Inferior parietal cortex (tissue), 1 donor: ENCODE measurements around the gene AADACL2.
"Not testable (repeated sequence)": the region's sequence is repeated elsewhere in the genome, so short reads cannot be mapped to it uniquely, and the experiment has no call there.

Experiments
- DNase-seq: peaks from one replicate; pipeline ENCODE4 v3.0.0-alpha.2; 2016; ENCODE audit errors: extremely low spot score

The AADACL2 gene

DNA sequence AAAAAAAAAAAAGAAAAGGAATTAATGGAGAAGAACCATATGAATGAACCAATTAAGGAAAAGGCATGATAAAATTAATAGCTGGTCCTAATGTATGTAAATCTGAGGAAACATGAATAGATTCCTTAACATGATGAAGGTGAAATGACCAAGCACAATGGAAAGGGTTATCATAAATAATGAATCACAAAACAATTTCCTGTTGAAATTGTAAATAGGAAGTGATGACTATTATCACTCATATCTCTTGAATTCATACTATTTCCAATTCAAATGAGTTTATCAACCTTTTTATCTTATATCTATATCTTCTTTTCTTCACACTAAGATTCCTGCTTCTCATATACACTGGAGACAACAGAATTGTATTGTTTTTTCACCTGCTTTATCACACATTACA, 32.0 kb downstream of the AADACL2 start:
- DNase-seq = no peak

DNA sequence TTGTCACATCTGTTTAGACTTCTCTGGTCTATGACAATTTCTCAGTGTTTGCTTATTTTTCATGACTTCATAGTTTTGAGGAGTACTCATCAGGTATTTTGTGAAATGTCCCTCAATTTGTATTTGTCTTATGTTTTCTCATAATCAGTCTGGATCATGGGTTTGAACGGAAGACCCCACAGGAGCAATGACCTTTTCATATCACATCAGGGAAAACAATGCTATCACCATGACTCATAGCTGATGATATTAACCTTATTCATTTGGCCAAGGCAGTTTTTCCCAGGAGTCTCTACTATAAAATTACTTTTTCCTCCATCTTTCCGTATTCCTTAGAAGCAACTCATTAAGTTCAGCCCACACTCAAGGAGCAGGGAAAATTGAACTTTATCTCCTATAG, 32.7 kb downstream of the AADACL2 start:
- no peak for DNase-seq

DNA sequence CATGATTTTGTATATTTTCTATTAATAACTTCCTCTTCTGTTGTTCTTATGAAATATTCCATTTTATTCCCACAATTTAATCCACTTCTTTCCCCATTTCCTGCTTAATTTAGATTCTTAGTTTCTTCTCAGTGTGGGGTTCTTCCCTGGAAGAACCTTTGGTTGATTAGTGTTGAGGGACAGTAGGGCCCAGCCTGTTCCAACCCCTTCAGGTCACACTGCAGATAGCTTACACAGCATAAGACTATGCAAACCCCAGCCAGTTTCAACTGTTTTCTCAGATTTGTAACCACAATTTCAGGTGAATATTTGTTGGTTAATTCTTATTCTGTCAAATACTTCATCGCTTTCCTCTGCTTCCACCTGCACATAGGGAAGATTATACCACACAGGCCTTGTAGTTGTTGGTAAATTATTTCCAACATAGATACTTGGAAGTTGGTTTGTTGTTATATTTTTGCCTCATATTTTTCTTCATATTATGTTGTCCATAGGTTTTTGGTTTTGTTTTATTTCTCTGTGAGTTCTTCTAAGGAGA, 34.7 kb downstream of the AADACL2 start:
- no peak for DNase-seq

DNA sequence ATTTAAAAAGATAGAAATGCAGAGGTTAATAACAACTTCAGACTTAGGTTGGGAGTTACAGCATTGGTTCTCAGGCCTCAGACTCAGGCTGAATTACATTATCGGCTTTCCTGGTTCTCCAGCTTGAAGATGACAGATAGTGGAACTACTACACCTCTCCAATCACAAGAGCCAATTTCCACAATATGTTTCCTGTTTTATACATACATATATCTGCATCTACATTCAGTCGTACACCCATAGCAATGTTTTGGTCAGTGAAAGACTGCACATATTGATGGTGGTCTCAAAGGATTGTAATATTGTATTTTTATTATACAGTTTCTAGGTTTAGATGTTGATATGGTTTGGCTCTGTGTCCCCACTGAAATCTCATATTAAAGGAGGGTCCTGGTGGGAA, 35.4 kb downstream of the AADACL2 start:
- no peak for DNase-seq

DNA sequence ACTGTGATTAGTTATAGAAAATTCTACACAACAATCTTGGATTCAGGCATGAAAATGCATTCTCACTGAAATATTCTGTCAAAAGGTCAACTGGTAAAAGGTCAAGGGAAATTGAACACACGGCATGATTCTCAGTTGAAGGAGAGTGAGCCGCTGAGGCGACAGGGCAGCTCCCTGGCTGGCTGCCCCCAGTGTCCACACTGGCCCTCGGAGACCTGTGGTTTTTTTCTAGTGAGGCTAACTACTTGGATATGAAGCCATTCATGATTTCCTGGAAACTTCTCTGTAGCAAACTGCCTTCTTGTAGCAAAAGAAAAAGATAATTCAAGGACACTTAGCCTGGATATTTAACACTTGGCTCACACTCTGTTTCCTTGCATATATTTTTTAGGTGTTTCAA, 37.2 kb downstream of the AADACL2 start:
- no peak for DNase-seq

DNA sequence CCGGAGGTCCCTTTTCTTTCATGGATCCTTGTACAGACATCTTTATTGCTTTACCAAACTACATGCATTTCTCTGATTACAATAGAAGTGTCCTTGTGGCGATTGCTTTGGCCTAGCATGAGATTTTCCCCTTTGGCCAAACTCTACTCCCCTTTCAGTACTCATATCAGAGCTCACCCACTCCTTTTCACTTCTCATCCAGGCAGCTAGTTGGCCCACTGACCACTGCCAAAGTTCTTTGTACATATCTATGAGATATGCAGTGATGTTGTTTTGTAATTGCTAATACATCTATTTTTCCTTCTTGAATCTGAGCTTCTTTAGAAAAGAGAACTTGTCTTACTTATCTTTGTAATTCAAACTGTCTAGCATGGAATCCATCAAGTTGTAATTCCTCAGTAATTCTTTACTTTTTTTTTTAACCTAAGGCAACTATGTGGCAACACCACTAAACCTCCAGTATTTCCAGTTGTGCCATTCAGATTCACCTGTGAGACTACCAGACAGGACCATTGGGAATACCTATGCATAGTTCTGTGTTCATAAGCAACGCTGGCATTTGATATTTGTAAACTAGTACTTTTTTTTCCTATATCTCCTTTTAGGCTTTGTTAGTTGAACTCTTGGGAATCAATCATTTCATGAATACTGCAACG, 39.2 kb downstream of the AADACL2 start:
- DNase-seq = no peak

DNA sequence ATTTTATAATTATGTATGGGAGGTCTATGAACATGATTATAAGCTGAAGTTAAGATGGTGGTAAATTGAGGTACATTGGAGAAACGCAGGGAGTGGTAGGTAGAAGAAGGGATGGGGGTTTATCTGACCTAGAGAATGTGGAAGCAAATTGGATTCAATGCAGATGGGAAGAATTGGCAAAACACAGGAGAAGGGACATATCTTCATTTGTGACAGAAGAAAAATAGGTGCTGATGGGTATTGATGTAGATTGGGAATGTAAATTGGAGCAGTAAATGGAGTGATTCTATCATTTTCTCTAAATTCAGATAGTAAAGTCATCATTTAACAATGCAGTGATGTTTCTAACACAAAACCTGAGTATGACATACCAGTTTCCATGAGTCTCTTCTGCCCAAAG, 40.5 kb downstream of the AADACL2 start:
- no peak for DNase-seq

DNA sequence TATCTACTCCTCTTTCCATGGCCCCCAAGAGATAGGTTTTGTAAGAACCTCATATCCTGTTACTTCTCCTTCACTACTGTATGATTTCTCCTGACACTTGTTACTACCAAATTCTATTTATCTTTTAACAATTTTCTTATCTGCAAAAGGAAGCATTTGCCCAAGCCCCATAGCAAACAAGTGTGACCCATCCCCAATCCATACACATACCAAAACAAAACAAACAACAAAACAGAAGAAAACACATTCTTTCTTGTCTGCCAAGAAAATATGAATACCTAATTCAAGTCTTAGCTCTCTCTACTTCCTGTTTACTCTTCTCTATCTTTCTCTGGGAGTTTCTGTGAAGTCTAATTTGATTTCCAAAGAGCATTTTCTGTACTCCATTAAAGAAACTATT, 41.2 kb downstream of the AADACL2 start:
- DNase-seq = no peak

DNA sequence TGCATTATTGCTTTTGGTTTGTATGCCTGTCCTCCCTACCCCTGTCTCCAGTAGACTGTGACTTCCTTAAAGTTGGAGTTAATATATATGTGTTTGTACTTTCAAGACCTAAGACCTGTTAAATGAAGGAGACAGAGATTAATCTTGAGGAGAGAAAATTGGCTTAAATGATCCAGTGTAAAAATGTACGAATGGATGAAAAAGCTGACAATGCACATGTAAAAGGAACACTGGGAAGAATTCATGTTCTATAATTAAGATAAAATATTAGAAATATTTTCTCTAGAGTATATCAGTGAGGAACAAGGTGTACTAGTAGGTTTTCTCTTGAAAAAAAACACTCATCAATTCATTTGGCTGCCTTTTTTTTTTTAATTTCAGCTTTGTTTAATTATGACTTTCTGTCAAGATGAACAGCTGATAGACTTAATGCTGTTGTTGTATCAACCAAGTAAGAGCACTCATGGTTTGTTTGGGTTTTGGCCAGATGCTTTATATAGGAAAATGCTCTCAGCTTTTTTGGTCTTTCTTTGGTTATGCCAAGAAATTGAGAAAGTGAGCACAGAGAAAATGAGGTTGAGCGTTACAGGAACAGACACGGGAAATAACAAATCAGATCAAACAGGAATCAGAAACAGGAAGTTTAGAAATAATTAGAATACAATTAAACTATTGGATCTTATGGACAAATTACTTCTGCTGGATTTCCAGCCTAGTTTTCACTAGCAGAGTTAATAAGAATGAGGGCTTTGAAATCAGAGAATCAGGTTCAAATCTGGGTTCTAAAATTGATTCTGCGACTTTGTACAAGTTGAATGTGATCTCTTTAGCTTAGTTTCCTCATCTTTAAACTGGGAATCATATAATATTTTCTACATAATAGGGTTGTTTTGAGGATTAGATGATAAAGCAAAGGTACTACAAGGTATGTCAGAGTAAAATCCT, 41.9 kb downstream of the AADACL2 start:
- DNase-seq = no peak

DNA sequence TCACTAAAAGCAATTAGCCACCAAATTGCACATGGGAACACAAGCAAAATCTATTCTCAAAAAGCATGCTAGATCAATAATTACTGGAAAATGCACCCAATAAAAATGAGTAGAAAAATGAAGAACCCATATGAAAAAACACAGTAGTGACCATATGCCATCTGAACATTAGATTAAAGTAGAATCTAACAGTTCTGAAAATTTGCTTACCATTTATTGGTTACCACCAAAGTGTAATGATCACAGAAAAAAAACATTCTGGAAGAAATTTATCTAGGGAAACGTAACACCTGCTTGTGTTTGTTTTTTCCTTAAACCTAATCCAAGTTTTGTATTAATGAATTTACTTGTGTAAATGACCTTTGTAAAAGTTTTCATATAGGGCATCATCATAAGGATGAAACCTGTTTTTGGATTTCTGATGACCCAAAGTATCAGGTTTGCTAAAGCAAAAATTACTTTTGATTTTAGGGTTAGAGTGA, 42.6 kb downstream of the AADACL2 start:
- DNase-seq = no peak

DNA sequence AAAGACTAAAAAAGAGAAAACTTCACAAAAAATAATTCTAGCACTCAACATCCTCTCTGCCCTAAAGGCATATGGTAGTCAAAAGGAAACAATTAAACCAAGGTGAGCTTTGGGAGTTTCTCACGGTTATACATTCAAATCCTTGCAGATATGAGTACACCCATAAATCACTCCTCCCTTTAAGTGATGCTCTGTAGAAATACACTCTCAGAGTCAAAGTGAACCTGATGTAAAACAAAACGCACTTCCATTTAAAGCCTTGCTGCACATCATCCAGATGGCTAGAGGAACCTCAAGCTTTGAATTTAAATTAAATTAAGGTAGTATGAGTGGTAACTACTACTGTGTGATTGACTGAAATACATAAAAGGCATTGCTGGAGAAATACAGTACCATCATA, 44.2 kb downstream of the AADACL2 start:
- DNase-seq = no peak

DNA sequence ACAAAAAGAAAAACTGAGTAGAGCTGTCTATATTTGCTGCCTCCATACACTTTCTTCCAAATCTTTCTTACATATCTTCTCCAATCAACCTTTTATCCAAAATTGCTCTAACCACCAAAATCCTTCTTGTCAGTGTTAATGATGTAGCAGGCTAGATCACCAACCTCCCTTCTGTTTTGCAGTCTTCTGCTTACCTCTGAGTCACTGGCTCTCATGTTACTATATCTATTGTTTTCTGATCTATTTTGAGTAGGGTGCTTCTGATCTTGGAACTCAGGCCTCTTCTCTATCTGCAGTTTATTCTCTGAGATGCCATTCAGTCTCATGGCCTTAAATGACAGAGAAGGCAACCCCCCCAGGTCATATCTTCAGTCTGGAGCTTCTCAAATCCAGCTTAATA, 53.9 kb downstream of the AADACL2 start:
- no peak for DNase-seq

DNA sequence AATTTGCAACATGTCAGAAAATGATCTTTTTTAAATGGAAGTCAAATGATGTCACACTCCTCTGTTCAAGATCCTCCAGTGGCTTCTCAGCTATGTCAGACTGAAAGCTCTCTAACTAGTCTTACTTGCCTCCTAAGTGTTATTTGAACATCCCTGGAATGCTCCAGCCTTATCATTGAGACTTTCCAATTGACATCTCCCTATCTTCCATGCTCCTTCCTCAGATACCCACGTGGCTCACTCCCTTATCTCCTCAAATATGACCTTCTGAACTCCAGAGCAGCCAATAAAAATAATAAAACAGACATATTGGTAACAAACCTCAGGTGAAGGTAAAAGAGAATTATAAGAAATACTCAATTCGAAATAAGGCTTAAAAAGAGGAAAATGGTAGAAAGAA, 54.7 kb downstream of the AADACL2 start:
- DNase-seq = no peak

DNA sequence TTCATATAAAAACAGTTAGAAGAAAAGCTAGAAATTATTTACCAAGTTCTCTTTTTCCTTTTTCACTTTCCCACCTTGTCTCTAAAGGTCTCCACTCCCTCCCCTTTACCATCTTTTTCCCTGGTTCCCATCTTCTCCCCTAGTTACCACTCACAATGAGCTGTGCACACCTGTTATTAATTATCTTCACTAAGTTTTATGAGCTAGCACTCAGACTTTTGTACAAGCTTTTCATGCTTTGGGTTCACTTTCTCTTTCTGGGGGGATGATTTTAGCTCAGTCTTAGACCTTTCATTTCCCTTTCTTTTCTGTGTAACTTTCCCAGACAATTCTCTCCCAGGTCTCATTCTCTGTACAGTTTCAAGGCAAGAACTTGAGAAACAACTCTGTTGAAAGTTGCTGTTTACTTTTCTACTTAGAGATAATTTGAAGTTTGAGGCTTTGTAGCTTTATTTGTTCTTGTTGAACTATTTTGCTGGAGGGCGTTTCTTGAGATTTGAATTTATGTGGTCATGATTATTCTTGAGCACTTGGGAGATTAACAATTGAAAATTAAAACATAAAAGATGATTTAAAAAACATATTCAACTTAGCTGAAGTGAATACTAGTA, 56.2 kb downstream of the AADACL2 start:
- no peak for DNase-seq

DNA sequence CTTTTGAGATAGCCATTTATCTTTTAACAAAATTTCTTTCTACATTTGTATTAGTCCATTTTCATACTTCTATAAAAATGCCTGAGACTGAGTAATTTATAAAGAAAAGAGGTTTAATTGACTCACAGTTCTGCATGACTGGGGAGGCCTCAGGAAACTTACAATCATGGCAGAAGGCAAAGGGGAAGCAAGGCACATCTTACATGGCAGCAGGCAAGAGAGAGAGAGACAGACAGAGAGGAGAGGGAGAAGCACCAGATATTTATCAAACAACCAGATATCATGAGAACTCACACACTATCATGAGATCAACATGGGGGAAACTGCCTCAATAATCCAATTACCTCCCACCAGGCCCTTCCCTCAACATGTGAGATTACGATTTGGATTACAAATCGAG, 57.0 kb downstream of the AADACL2 start:
- not testable (repeated sequence) for DNase-seq

DNA sequence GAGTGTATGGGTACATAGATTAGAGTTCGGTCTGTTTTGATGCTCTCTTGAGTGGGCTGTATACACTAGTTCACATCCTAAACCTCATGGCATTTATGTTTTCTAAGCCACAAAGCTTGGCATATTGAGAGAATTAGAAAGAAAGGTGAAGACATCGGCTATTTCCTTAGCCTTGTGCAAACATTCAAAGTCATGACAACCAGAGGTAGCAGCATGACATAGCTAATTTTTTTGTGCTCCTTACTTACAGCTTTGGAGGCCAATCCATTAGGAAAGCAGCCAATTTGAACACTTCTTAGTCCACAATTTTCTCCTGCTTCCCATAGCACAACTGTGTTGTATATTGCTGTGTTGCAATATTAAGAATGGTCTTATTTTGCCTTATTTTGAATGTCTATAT, 58.7 kb downstream of the AADACL2 start:
- DNase-seq = no peak

DNA sequence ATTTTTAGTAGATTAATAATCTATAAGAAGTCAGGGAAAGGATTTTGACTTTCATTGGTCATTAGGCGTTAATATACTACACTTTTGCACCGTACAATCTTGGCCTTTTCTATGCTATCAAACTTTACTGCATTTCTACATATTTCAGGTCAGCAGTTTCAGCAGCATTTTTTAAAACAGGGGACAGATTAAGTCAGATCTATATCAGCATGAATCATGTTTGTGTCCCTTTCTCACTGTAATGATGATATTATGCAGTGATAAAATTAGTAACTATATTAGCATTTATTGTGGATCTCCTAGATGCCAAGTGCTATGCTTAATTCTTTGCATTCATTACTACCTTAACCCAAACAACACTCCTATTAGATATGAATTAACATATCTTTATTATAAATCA, 59.9 kb downstream of the AADACL2 start:
- DNase-seq = no peak

DNA sequence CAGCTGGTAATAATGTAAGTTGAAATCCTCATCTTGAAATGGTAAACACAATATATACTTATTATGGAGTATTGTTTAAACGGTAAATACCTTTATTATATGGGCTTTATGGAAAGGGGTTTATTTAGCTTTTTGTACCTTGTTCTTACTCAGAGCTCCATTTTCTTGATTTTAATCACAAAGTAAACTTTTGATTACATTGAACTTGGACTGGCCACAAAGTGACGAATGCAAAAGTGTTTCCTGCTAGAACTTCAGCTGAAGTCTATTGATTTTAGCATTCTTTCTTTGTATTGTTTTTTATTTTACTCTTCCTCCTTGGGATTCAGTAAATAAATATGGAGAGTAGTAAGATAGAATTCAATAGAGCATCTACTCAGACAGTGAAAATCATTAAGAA, 60.4 kb downstream of the AADACL2 start:
- no peak for DNase-seq

DNA sequence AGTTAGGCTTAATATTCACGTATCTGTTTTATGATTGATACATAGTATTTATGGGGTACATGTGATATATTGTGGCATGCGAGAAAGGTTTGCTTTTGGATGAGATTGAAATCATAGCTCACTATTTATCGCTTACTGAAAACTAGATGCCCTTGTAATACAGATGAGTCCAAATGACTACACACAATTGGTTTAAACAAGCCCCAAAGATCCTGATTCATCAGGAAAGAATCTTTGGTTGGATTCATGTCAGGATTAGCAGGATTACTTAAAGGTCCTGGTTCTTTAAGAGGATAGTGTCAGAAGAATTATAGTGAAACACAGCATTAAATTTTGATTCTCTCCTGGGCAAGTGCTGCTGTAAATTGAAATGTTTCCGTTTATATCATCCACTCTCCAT, 61.5 kb downstream of the AADACL2 start:
- no peak for DNase-seq

DNA sequence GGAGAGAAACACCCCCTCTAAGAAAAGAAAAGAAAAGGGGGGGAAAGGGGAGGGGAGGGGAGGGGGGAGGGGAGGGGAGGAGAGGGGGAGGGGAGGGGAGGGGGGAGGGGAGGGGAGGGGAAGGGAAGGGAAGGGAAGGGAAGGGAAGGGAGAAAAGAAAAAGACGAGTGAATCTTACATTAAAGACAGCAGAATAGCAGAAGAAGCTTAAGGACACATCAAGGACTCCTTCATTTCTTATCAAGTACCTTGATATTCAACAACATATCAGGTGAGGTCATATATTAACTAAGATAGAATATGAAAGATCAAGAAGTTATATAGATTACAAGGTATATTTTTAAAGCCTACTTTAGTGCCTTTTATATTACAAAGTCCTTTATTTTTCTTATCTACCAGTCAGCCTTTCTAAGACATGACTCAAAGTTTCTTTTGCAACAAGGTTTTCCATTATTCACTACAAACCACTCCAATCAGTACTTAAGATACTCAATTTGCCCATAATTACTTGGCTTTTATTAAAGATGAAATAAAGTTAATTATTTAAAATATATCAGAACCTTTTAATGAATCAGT, 62.5 kb downstream of the AADACL2 start:
- no peak for DNase-seq

DNA sequence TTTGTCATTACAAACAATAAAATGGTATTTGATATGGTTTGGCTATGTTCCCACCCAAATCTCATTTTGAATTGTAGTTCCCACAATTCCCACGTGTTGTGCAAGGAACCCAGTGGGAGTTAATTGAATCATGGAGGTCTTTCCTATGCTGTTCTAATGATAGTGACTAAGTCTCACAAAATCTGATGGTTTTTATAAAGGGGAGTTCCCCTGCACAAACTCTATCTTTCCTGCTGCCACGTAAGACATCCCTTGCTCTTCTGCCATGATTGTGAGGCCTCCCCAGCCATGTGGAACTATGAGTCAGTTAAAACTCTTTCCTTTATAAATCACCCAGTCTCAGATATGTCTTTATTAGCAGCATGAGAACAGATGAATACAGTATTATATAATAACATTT, 64.7 kb downstream of the AADACL2 start:
- DNase-seq = no peak

DNA sequence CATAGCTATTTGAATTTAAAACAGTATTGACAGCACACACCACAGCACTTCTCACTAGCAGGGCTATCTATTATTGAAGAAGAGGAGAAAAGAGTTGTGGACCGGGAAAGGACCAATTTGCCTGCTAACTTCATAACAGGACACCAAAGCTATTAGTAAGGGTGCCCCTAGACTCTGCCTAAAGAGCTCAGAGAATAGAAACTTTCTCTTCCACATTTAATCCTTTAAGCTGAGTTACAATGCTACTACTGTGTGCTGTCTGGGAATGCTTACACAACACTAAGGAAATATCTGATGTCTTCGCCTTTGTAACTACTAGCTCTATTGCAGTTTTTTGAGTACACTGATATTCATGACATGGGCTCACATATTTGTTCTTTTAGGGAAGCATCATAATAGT, 66.7 kb downstream of the AADACL2 start:
- no peak for DNase-seq
